ENCODE results near the gene DNTT.

Gene DNTT

GRCh38 chr10:96378741-96379140, 74.5 kb downstream of the DNTT start:
- DNase-seq (ENCODE audit: low read depth), result no peak

GRCh38 chr10:96379758-96380157, 75.5 kb downstream of the DNTT start:
- DNase-seq (ENCODE audit: low read depth), result no peak

GRCh38 chr10:96380821-96381220, 76.6 kb downstream of the DNTT start:
- DNase-seq (ENCODE audit: low read depth), result peak; percentile 7

- no peak for DNase-seq (ENCODE audit: low read depth)
These were observed 80.3 kb downstream of the DNTT start for GRCh38 chr10:96384506-96384905.

GRCh38 chr10:96387161-96387560, 82.9 kb downstream of the DNTT start:
- no peak for DNase-seq (ENCODE audit: low read depth)

- no peak for DNase-seq (ENCODE audit: low read depth)
These were observed 83.4 kb downstream of the DNTT start for GRCh38 chr10:96387601-96388000.

All from amniotic epithelial cell (primary cell).